Neural crest cell (in vitro differentiated cells): ENCODE measurements around the gene THRB. TPM values are rescaled to one million over a fixed set of nuclear protein-coding genes. Genes with fewer than 3 reads are reported as not detected.

Source experiments
- DNase-seq: peaks from one replicate; pipeline ENCODE4 v3.0.0; 2021; ENCODE audit warnings: low read depth, mixed read lengths, low spot score
- H3K27ac Mint-ChIP-seq: one replicate; pipeline ENCODE4 v1.8.0; 2021; ENCODE audit warnings: mild to moderate bottlenecking, mixed read lengths; ENCODE audit not compliant: unreplicated experiment
- H3K27me3 Mint-ChIP-seq: 2 replicates; pipeline ENCODE4 v1.8.0; 2021; ENCODE audit warnings: low read depth, mild to moderate bottlenecking, mixed read lengths
- H3K36me3 Mint-ChIP-seq: 2 replicates; pipeline ENCODE4 v1.8.0; 2021; ENCODE audit warnings: low read depth, mild to moderate bottlenecking, mixed read lengths
- H3K4me1 Mint-ChIP-seq: 2 replicates; pipeline ENCODE4 v1.8.0; 2021; ENCODE audit warnings: mixed read lengths
- H3K4me3 Mint-ChIP-seq: one replicate; pipeline ENCODE4 v1.8.0; 2021; ENCODE audit warnings: mild to moderate bottlenecking, mixed read lengths
- H3K9me3 Mint-ChIP-seq: 2 replicates; pipeline ENCODE4 v1.8.0; 2021; ENCODE audit warnings: mixed read lengths
- CTCF ChIP-seq: fragments of 200-600 bp; sonication (generic); conservative IDR thresholded peaks from 2 replicates; pipeline ENCODE4 v1.5.0; 2021; ENCODE audit warnings: antibody characterized with exemption, mild to moderate bottlenecking
- total RNA-seq: library from RNA; stranded (reverse); gene quantifications from 2 replicates; pipeline ENCODE4 v1.2.1, GENCODE V29; 2021

Gene THRB
- total RNA-seq, 1 donor from 2014 or later: 0.65 TPM

- no peaks in the 10 kb centered on the region for H3K36me3 Mint-ChIP-seq
- no peak overlapping the region for H3K4me3 Mint-ChIP-seq
- DNase-seq: no peak
- H3K4me1 Mint-ChIP-seq: no peaks in the 10 kb centered on the region
- no peak overlapping the region for H3K27ac Mint-ChIP-seq
- no peaks in the 10 kb centered on the region for H3K27me3 Mint-ChIP-seq
- peaks cover 2% of the 10 kb centered on the region for H3K9me3 Mint-ChIP-seq
- no peak for TF ChIP-seq CTCF
Measured at GRCh38 chr3:24184528-24185176, 310.0 kb downstream of the THRB start.

GRCh38 chr3:24182756-24183155 is 311.9 kb downstream of the THRB start:
- no peaks in the 10 kb centered on the region for H3K36me3 Mint-ChIP-seq
- H3K4me1 Mint-ChIP-seq: no peaks in the 10 kb centered on the region
- peaks cover 2% of the 10 kb centered on the region for H3K9me3 Mint-ChIP-seq
- no peak overlapping the region for H3K27ac Mint-ChIP-seq
- no peaks in the 10 kb centered on the region for H3K27me3 Mint-ChIP-seq
- H3K4me3 Mint-ChIP-seq: no peak overlapping the region
- no peak for DNase-seq
- TF ChIP-seq CTCF: no peak

- Mint-ChIP-seq H3K4me3 (no peak overlapping the region), H3K36me3 (no peaks in the 10 kb centered on the region), H3K27ac (no peak overlapping the region), H3K9me3 (peaks cover 2% of the 10 kb centered on the region), H3K27me3 (no peaks in the 10 kb centered on the region), H3K4me1 (no peaks in the 10 kb centered on the region)
- DNase-seq: no peak
- TF ChIP-seq CTCF: no peak
Measured at GRCh38 chr3:24181256-24181655, 313.4 kb downstream of the THRB start.

- Mint-ChIP-seq H3K4me3 (no peak overlapping the region), H3K27ac (no peak overlapping the region), H3K4me1 (no peaks in the 10 kb centered on the region), H3K36me3 (no peaks in the 10 kb centered on the region), H3K9me3 (no peaks in the 10 kb centered on the region), H3K27me3 (no peaks in the 10 kb centered on the region)
- no peak for TF ChIP-seq CTCF
- no peak for DNase-seq
Measured at GRCh38 chr3:24180616-24181015, 314.0 kb downstream of the THRB start.

- no peak for DNase-seq
- Mint-ChIP-seq H3K4me1 (no peaks in the 10 kb centered on the region), H3K4me3 (no peak overlapping the region), H3K27ac (no peak overlapping the region), H3K9me3 (no peaks in the 10 kb centered on the region), H3K27me3 (no peaks in the 10 kb centered on the region), H3K36me3 (no peaks in the 10 kb centered on the region)
- TF ChIP-seq CTCF: no peak
Measured at GRCh38 chr3:24177201-24177600, 317.4 kb downstream of the THRB start.
